ENCODE measurements around the gene CYP3A4.
"Not testable (repeated sequence)": the region's sequence is repeated elsewhere in the genome, so short reads cannot be mapped to it uniquely, and the experiment has no call there.

Gene CYP3A4

GRCh38 chr7:99806839-99807478, 23.0 kb upstream of the CYP3A4 start:
- no peak overlapping the region for H3K4me3 ChIP-seq (ENCODE audit: insufficient read depth, low read length, poor library complexity, severe bottlenecking)
- no peaks in the 10 kb centered on the region for H3K9me2 ChIP-seq (replicated peaks; ENCODE audit: insufficient read depth, low read length)
- TF ChIP-seq CTCF (IDR thresholded peaks at IDR 0.05; ENCODE audit: insufficient read depth, low read length, poor library complexity, severe bottlenecking) (no peak), EZH2phosphoT487 (conservative IDR thresholded peaks at IDR 0.05; ENCODE audit: low read length) (no peak)
- no peak overlapping the region for H3K27ac ChIP-seq (ENCODE audit: low read depth, low read length)
- H3K36me3 ChIP-seq (ENCODE audit: low read length): no peaks in the 10 kb centered on the region
- no peaks in the 10 kb centered on the region for H3K9me3 ChIP-seq (ENCODE audit: insufficient read depth, low read length)
- no peaks in the 10 kb centered on the region for H3F3A ChIP-seq (ENCODE audit: insufficient read depth)
- H3K9ac ChIP-seq (ENCODE audit: low read length): no peak overlapping the region
- no peak overlapping the region for H3K4me2 ChIP-seq (ENCODE audit: low read depth, low read length, poor library complexity, severe bottlenecking)
- H3K27me3 ChIP-seq (ENCODE audit: low read length): no peaks in the 10 kb centered on the region
- H4K20me1 ChIP-seq (ENCODE audit: low read depth, low read length): no peaks in the 10 kb centered on the region
- no peaks in the 10 kb centered on the region for H3K79me2 ChIP-seq (ENCODE audit: insufficient read depth, low read length)
- no peak overlapping the region for H2AFZ ChIP-seq (ENCODE audit: low read depth, low read length, severe bottlenecking)

- no peaks in the 10 kb centered on the region for H3K27me3 ChIP-seq (ENCODE audit: low read length)
- no peak for TF ChIP-seq EZH2phosphoT487 (conservative IDR thresholded peaks at IDR 0.05; ENCODE audit: low read length)
- no peaks in the 10 kb centered on the region for H3K9me3 ChIP-seq (ENCODE audit: insufficient read depth, low read length)
- H3K4me3 ChIP-seq (ENCODE audit: insufficient read depth, low read length, poor library complexity, severe bottlenecking): no peak overlapping the region
- no peak overlapping the region for H3K27ac ChIP-seq (ENCODE audit: low read depth, low read length)
- no peaks in the 10 kb centered on the region for H3K36me3 ChIP-seq (ENCODE audit: low read length)
- no peak overlapping the region for H2AFZ ChIP-seq (ENCODE audit: low read depth, low read length, severe bottlenecking)
- no peaks in the 10 kb centered on the region for H4K20me1 ChIP-seq (ENCODE audit: low read depth, low read length)
- no peaks in the 10 kb centered on the region for H3F3A ChIP-seq (ENCODE audit: insufficient read depth)
- no peaks in the 10 kb centered on the region for H3K9me2 ChIP-seq (replicated peaks; ENCODE audit: insufficient read depth, low read length)
- H3K4me2 ChIP-seq (ENCODE audit: low read depth, low read length, poor library complexity, severe bottlenecking): no peak overlapping the region
- H3K79me2 ChIP-seq (ENCODE audit: insufficient read depth, low read length): no peaks in the 10 kb centered on the region
- H3K9ac ChIP-seq (ENCODE audit: low read length): no peak overlapping the region
Measured at GRCh38 chr7:99805641-99806040, 21.7 kb upstream of the CYP3A4 start.

GRCh38 chr7:99803118-99803517, 19.1 kb upstream of the CYP3A4 start:
- not testable (repeated sequence) for H3K36me3 ChIP-seq (ENCODE audit: low read length); H3K79me2 ChIP-seq (ENCODE audit: insufficient read depth, low read length); H3F3A ChIP-seq (ENCODE audit: insufficient read depth); H4K20me1 ChIP-seq (ENCODE audit: low read depth, low read length); H3K4me2 ChIP-seq (ENCODE audit: low read depth, low read length, poor library complexity, severe bottlenecking); H3K27ac ChIP-seq (ENCODE audit: low read depth, low read length); H2AFZ ChIP-seq (ENCODE audit: low read depth, low read length, severe bottlenecking); H3K9me3 ChIP-seq (ENCODE audit: insufficient read depth, low read length); H3K4me3 ChIP-seq (ENCODE audit: insufficient read depth, low read length, poor library complexity, severe bottlenecking); H3K9me2 ChIP-seq (replicated peaks; ENCODE audit: insufficient read depth, low read length); H3K27me3 ChIP-seq (ENCODE audit: low read length); H3K9ac ChIP-seq (ENCODE audit: low read length)

- H3K4me2 ChIP-seq (ENCODE audit: low read depth, low read length, poor library complexity, severe bottlenecking); H4K20me1 ChIP-seq (ENCODE audit: low read depth, low read length); H3K79me2 ChIP-seq (ENCODE audit: insufficient read depth, low read length); H3K36me3 ChIP-seq (ENCODE audit: low read length); H2AFZ ChIP-seq (ENCODE audit: low read depth, low read length, severe bottlenecking); H3K9ac ChIP-seq (ENCODE audit: low read length); H3K27me3 ChIP-seq (ENCODE audit: low read length); H3K27ac ChIP-seq (ENCODE audit: low read depth, low read length); H3K9me3 ChIP-seq (ENCODE audit: insufficient read depth, low read length); H3K9me2 ChIP-seq (replicated peaks; ENCODE audit: insufficient read depth, low read length); H3K4me3 ChIP-seq (ENCODE audit: insufficient read depth, low read length, poor library complexity, severe bottlenecking); H3F3A ChIP-seq (ENCODE audit: insufficient read depth): not testable (repeated sequence)
Measured at GRCh38 chr7:99801407-99801806, 17.4 kb upstream of the CYP3A4 start.

GRCh38 chr7:99798972-99799371, 15.0 kb upstream of the CYP3A4 start:
- Histone ChIP-seq H3K9ac (ENCODE audit: low read length) (no peak overlapping the region), H3K4me2 (ENCODE audit: low read depth, low read length, poor library complexity, severe bottlenecking) (no peak overlapping the region)

GRCh38 chr7:99795864-99796263, 11.9 kb upstream of the CYP3A4 start:
- H3K9me2 ChIP-seq (replicated peaks; ENCODE audit: insufficient read depth, low read length); H3K4me3 ChIP-seq (ENCODE audit: insufficient read depth, low read length, poor library complexity, severe bottlenecking); H3K9ac ChIP-seq (ENCODE audit: low read length); H3K27me3 ChIP-seq (ENCODE audit: low read length); H3K27ac ChIP-seq (ENCODE audit: low read depth, low read length); H3K36me3 ChIP-seq (ENCODE audit: low read length); H3K79me2 ChIP-seq (ENCODE audit: insufficient read depth, low read length); H3F3A ChIP-seq (ENCODE audit: insufficient read depth); H3K4me2 ChIP-seq (ENCODE audit: low read depth, low read length, poor library complexity, severe bottlenecking); H3K9me3 ChIP-seq (ENCODE audit: insufficient read depth, low read length); H4K20me1 ChIP-seq (ENCODE audit: low read depth, low read length); H2AFZ ChIP-seq (ENCODE audit: low read depth, low read length, severe bottlenecking): not testable (repeated sequence)

More at GRCh38 chr7:99798972-99799371, 15.0 kb upstream of the CYP3A4 start:
- TF ChIP-seq EZH2phosphoT487 (conservative IDR thresholded peaks at IDR 0.05; ENCODE audit: low read length) (no peak), CTCF (IDR thresholded peaks at IDR 0.05; ENCODE audit: insufficient read depth, low read length, poor library complexity, severe bottlenecking) (no peak)
- no peak overlapping the region for H3K4me3 ChIP-seq (ENCODE audit: insufficient read depth, low read length, poor library complexity, severe bottlenecking)
- H3K36me3 ChIP-seq (ENCODE audit: low read length): no peaks in the 10 kb centered on the region
- H3K9me3 ChIP-seq (ENCODE audit: insufficient read depth, low read length): no peaks in the 10 kb centered on the region
- peaks cover 3% of the 10 kb centered on the region; the same call in 1 of the 2 replicates for H3K27me3 ChIP-seq (ENCODE audit: low read length)
- no peak overlapping the region for H2AFZ ChIP-seq (ENCODE audit: low read depth, low read length, severe bottlenecking)
- H3K27ac ChIP-seq (ENCODE audit: low read depth, low read length): no peak overlapping the region
- no peaks in the 10 kb centered on the region for H3F3A ChIP-seq (ENCODE audit: insufficient read depth)
- H3K9me2 ChIP-seq (replicated peaks; ENCODE audit: insufficient read depth, low read length): 0 out of 2 replicates have a peak, but pooled peaks cover 4% of the 10 kb centered on the region
- no peaks in the 10 kb centered on the region for H4K20me1 ChIP-seq (ENCODE audit: low read depth, low read length)
- no peaks in the 10 kb centered on the region for H3K79me2 ChIP-seq (ENCODE audit: insufficient read depth, low read length)

All from SU-DHL-6 (cell line).